GDM1 (cell line): ENCODE data around the gene LBR.
A peak's percentile ranks its signal among the peaks of the same experiment; 100 is the strongest.

Experiments used
- DNase-seq: peaks from one replicate; lab custom pipeline; 2025; lab: John Stamatoyannopoulos, UW

Gene LBR

GRCh38 chr1:225464851-225465792 lies 37.3 kb upstream of the LBR start:
- no peak for DNase-seq

- no peak for DNase-seq
Measured at GRCh38 chr1:225462714-225463574, 35.1 kb upstream of the LBR start.

GRCh38 chr1:225462429-225462713 lies 34.5 kb upstream of the LBR start:
- DNase-seq, result no peak

- no peak for DNase-seq
Measured at GRCh38 chr1:225461533-225462428, 33.9 kb upstream of the LBR start.

- no peak for DNase-seq
Measured at GRCh38 chr1:225460737-225461532, 33.1 kb upstream of the LBR start.

GRCh38 chr1:225460021-225460736 lies 32.3 kb upstream of the LBR start:
- no peak for DNase-seq

- DNase-seq, result no peak
Measured at GRCh38 chr1:225458222-225458631, 30.4 kb upstream of the LBR start.

- DNase-seq, result peak; percentile 13
Measured at GRCh38 chr1:225454733-225455132, 26.9 kb upstream of the LBR start.

GRCh38 chr1:225453797-225454648 lies 26.2 kb upstream of the LBR start:
- DNase-seq, result no peak

- DNase-seq, result no peak
Measured at GRCh38 chr1:225451840-225452515, 24.1 kb upstream of the LBR start.

GRCh38 chr1:225451340-225451739 lies 23.5 kb upstream of the LBR start:
- no peak for DNase-seq

- no peak for DNase-seq
Measured at GRCh38 chr1:225450491-225451191, 22.8 kb upstream of the LBR start.

- DNase-seq, result no peak
Measured at GRCh38 chr1:225449774-225450173, 21.9 kb upstream of the LBR start.

GRCh38 chr1:225449261-225449660 lies 21.4 kb upstream of the LBR start:
- DNase-seq, result no peak

GRCh38 chr1:225448146-225448805 lies 20.4 kb upstream of the LBR start:
- no peak for DNase-seq

GRCh38 chr1:225447650-225448089 lies 19.8 kb upstream of the LBR start:
- no peak for DNase-seq

GRCh38 chr1:225446981-225447615 lies 19.3 kb upstream of the LBR start:
- DNase-seq, result no peak
